Measurements from ENCODE around the gene ADCY5.
A peak's percentile ranks its signal among the peaks of the same experiment; 100 is the strongest.

ADCY5 gene

GRCh38 chr3:123457841-123458240 lies 9.0 kb upstream of the ADCY5 start:
- no peak for DNase-seq

- no peak for DNase-seq
Measured at GRCh38 chr3:123453675-123454074, 4.8 kb upstream of the ADCY5 start.

GRCh38 chr3:123451186-123451585 lies 2.3 kb upstream of the ADCY5 start:
- DNase-seq = no peak

GRCh38 chr3:123449997-123450604 lies 1.2 kb upstream of the ADCY5 start:
- DNase-seq = no peak

- DNase-seq = peak; percentile 39
Measured at GRCh38 chr3:123449102-123449996, 459 bp upstream of the ADCY5 start.

- DNase-seq = peak; percentile 62
Measured at GRCh38 chr3:123447749-123448517, 957 bp downstream of the ADCY5 start.

GRCh38 chr3:123447416-123447748 lies 1.5 kb downstream of the ADCY5 start:
- DNase-seq = no peak

- DNase-seq = no peak
Measured at GRCh38 chr3:123446610-123447109, 2.2 kb downstream of the ADCY5 start.

- DNase-seq = no peak
Measured at GRCh38 chr3:123446210-123446609, 2.7 kb downstream of the ADCY5 start.

GRCh38 chr3:123445702-123446101 lies 3.2 kb downstream of the ADCY5 start:
- DNase-seq = no peak

GRCh38 chr3:123444744-123445143 lies 4.1 kb downstream of the ADCY5 start:
- DNase-seq = no peak

- no peak for DNase-seq
Measured at GRCh38 chr3:123444023-123444422, 4.9 kb downstream of the ADCY5 start.

GRCh38 chr3:123442908-123443307 lies 6.0 kb downstream of the ADCY5 start:
- no peak for DNase-seq

GRCh38 chr3:123442125-123442524 lies 6.8 kb downstream of the ADCY5 start:
- DNase-seq = no peak

GRCh38 chr3:123439806-123440580 lies 8.9 kb downstream of the ADCY5 start:
- DNase-seq = no peak

- no peak for DNase-seq
Measured at GRCh38 chr3:123432832-123433523, 15.9 kb downstream of the ADCY5 start.

- no peak for DNase-seq
Measured at GRCh38 chr3:123431658-123432324, 17.1 kb downstream of the ADCY5 start.

- DNase-seq = no peak
Measured at GRCh38 chr3:123431007-123431657, 17.8 kb downstream of the ADCY5 start.

- DNase-seq = no peak
Measured at GRCh38 chr3:123430266-123430665, 18.6 kb downstream of the ADCY5 start.

GRCh38 chr3:123429362-123430125 lies 19.3 kb downstream of the ADCY5 start:
- DNase-seq = no peak
